CD4-positive, alpha-beta T cell treated with Interleukin-4 for 1 hour (primary cell): Measurements from ENCODE around the gene GADD45G.

Experiments
- DNase-seq, 2 donors: peaks; one replicate each; pipeline ENCODE4 v3.0.0-alpha.2; 2020 to 2022

The GADD45G gene

GRCh38 chr9:89632192-89632733 lies 27.5 kb downstream of the GADD45G start:
- no peak for DNase-seq

- DNase-seq, result no peak
These were observed 27.9 kb downstream of the GADD45G start for GRCh38 chr9:89632736-89633135.

DNA sequence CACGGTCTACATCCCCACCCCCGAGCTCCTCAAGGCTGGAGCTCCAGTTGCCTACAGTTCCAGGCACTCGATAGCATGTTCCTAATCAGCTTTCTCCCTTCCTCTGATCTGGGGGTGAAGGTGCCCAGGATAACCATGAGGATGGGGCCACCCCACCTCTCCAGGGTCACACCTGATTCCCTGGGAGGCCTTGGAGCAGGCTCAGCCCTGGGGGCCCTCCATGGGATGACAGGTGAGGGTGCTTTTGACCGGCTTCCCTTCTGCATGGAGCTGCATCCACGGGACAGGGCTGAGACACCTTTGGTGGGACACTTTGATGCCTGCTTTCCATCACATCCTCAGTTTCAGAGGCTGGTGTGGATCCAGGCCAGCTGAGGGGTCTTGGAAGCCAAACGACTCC lies 28.6 kb downstream of the GADD45G start:
- DNase-seq, result no peak

GRCh38 chr9:89633920-89634319 lies 29.1 kb downstream of the GADD45G start:
- no peak for DNase-seq

DNA sequence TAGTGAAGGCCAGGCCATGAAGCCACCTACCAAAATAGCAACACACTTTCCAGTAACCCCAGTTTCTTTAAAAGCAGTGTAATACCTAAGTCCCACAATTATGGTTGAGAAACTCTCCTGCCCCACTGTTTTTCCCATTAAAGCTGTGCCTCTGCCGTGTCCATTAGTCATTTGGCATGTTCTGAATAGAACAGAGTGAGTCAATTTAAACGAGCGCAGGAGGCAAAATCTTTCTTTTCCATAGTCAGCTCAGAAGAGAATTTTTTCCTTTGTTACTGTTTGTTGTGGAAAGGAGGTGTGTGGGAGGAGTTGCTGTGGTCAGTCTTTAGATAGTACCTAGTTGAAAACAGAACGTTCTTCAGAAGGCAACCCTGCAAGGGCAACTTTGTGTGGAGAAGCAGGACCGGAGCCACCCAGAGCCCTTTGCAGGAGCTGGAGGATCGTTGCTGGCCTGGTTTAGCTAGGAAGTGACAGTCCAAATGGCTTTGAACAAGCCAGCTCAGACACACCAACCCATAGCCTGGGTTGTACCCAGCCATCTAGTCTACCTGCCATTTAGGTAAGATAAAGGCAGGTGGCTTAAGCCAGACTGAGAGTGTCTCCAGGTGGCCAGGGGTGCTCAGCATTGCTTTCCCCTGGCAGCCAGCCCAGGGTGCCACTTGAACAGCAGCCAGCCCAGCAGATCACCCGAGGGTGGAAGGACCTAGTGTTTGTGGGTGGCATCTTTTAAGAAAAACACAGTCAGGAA lies 30.4 kb downstream of the GADD45G start:
- no peak for DNase-seq

DNA sequence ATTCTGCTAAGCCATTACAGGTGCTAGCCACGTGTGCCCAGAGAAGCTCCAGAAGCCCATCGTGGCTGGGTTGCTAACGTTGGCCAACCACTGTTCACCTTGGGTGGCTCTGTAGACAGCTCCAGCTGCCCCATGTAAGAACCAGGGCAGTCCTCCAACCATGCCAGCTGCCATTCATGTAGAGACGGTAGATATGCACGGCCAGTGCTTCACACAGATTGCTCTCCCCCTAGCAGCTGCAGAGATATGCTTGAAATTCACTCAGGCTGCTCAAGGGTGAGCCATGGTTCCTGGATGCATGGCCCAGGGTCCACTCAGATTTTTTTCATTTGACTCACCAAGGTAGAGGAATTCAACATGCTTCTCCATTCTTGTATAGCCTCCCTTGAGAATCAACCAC lies 31.0 kb downstream of the GADD45G start:
- no peak for DNase-seq

- DNase-seq, result no peak
These were observed 33.0 kb downstream of the GADD45G start for GRCh38 chr9:89637787-89638186.

DNA sequence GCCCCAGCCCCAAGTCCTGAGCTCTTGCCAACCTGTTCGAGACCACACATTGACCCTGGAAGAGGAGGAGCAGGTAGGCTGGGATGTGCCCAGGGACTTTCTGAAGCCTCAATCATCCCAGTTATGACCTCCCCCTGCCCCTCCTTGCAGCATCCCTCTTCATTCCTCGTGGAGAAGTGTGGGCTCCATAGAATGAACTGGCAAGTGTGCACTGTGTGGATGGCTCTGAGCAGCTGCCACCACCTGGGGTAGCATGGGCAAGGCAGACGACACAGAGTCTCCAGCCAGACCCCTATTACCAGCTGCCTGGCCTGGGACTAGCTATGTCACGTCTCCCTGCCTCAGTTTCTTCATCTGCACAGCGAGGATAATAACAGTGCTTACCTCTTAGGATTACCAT lies 33.5 kb downstream of the GADD45G start:
- DNase-seq, result no peak

- no peak for DNase-seq
These were observed 34.1 kb downstream of the GADD45G start for GRCh38 chr9:89638893-89639292.

DNA sequence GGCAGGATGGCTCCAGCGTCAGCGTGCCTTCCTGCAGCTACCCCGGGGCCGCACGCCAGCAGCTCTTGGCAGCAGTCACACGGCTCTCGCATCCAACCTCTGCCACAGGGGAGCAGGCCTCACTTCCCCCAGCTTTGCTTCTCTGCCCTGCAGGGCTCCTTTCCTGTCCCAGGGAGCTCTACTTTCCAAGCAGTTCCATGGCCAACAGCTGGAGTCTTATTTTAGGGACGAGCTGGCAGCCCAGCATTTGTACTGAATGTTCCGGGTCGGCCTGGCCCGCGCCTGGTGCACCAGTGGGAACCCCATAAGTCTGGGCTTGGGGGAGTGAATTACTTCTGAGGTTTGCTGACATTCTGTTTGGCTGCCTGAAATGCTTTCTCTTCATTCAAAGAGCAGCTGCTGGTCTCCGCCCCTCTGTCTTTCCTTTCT lies 34.6 kb downstream of the GADD45G start:
- DNase-seq, result no peak

DNA sequence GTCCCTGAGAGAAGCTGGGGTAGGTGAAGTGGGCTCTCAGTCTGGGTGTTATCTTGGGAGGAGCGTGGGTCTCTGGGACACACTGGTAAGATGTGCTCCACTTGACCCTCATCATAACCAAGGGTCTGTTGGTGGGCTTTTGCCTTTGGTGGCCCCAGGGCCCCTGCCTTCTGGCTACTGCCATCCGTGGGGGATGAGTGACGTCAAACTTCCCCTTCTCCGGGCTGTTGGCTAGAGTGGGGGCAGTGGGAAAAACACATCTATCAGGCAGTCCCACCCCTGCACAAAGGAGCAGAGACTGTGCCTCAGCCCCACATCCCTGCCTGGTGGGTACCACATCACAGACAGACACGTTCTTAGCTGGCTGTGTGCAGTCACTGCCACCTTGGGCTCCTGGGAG lies 35.1 kb downstream of the GADD45G start:
- DNase-seq, result no peak

GRCh38 chr9:89640361-89640760 lies 35.5 kb downstream of the GADD45G start:
- DNase-seq, result peak in 1 of 2 donors; percentile 25

GRCh38 chr9:89640801-89641200 lies 36.0 kb downstream of the GADD45G start:
- no peak for DNase-seq

- DNase-seq, result no peak
These were observed 37.2 kb downstream of the GADD45G start for GRCh38 chr9:89641980-89642379.

- DNase-seq, result no peak
These were observed 38.0 kb downstream of the GADD45G start for GRCh38 chr9:89642789-89643188.

GRCh38 chr9:89646189-89646939 lies 41.6 kb downstream of the GADD45G start:
- DNase-seq, result no peak

DNA sequence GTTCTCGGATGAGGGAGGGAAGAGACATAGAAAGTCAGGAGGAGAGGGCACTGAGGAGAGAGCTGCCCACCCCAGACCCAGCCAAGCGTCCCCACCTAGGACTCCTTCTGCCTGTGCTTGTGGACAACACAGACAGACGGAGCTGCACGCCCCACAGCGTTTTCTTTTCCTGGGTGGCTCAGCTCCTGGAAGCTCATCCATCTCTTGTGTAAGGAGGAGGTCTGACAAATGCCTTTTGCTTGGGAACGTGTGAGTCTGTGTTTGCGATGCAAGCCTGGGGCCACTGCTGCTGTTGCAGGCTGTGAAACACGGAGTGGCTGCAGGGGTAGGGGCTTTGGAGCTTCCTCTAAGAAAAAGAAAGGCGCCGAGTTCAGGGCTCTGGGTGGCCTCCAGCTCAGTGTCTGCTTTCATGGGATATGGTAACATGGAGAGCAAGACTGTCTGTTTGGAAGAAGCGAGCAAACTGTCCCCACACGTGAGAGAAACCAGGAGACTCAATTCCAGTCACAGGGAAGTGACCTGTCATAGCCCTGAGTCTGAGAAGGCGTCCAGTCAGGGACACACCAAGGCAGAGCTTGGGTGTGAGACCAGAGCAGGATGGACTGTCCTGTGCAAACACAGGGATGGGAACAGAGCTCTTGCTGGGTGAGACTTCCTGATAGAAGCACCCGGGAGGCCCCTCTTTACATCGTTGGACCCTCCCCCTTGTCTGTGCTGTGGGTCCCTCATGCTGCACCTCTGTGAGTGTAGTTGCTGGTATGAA lies 42.7 kb downstream of the GADD45G start:
- no peak for DNase-seq

- no peak for DNase-seq
These were observed 43.6 kb downstream of the GADD45G start for GRCh38 chr9:89648247-89649000.

GRCh38 chr9:89649039-89649691 lies 44.4 kb downstream of the GADD45G start:
- no peak for DNase-seq

DNA sequence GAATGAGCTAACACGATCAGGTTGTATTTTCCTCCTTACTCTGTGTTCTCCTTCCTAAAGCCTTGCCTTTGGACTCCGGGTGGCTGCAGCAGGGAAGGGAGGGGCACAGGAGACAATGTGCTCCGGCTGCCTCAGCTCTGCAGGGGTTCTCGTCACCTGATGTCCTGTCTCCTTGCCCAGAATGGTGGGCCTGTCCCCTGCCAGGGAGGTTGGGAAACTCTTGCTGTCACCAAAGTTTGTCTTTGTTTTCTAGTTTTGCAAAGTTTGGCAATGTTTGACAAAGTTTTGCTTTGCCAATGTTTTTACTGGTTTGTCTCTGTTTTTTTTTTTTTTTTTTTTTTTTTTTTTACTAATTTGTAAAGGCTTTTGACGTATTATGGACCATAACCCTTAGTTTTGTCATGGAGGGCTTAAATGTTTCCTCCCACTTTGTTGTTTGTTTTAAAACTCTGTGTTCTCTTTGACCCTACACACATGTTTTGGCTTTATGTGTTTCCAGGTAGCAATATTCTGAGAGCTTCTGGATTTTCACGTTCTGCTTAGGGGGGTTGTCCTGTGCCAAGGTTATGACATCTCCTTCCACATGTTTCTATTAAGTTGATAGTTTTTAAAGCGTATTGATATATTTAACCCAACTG lies 49.3 kb downstream of the GADD45G start:
- DNase-seq, result no peak
